Activated CD8-positive, alpha-beta T cell treated with anti-CD3 and anti-CD28 coated beads, Interleukin-2, amount 10 ng/mL, durations not matched to agents 7 days and 5 days (primary cell): ENCODE results near the gene AKAP13. TPM values are rescaled to one million over a fixed set of nuclear protein-coding genes. Genes with fewer than 3 reads are reported as not detected.

Experiments used
- ATAC-seq: fragments of 150-1000 bp; cut with Tn5 transposase; one replicate; pipeline ENCODE4 v1.10.0; 2021; ENCODE audit warnings: moderate library complexity
- CTCF ChIA-PET: fragments of 350-600 bp; sonication (Branson Sonifier 250); formaldehyde crosslinking; loops from one replicate; lab custom pipeline; 2021; ENCODE audit warnings: antibody characterized with exemption; lab: Charles Lee
- POLR2A ChIA-PET: fragments of 350-600 bp; sonication (Branson Sonifier 250); formaldehyde crosslinking; loops from one replicate; lab custom pipeline; 2021; ENCODE audit warnings: antibody characterized with exemption; lab: Charles Lee
- DNase-seq: peaks from one replicate; pipeline ENCODE4 v3.0.0-alpha.2; 2020
- H3K27ac Mint-ChIP-seq: one replicate; pipeline ENCODE4 v1.8.0; 2021; ENCODE audit warnings: mild to moderate bottlenecking, mixed read lengths
- H3K27me3 Mint-ChIP-seq: one replicate; pipeline ENCODE4 v1.8.0; 2021; ENCODE audit warnings: low read depth, mixed read lengths
- H3K36me3 Mint-ChIP-seq: one replicate; pipeline ENCODE4 v1.8.0; 2021; ENCODE audit warnings: low read depth, mixed read lengths
- H3K4me1 Mint-ChIP-seq: one replicate; pipeline ENCODE4 v1.8.0; 2021; ENCODE audit warnings: low read depth, mixed read lengths
- H3K4me3 Mint-ChIP-seq: one replicate; pipeline ENCODE4 v1.8.0; 2021; ENCODE audit warnings: mild to moderate bottlenecking, mixed read lengths
- H3K9me3 Mint-ChIP-seq: one replicate; pipeline ENCODE4 v1.8.0; 2022; ENCODE audit warnings: mixed read lengths; ENCODE audit not compliant: insufficient read depth
- total RNA-seq, 2 experiments: library from RNA; stranded (reverse); gene quantifications; one replicate each; pipeline ENCODE4 v1.2.3, GENCODE V29; 2021

AKAP13 gene
- total RNA-seq, 2 experiments from 2014 or later: 112 to 117 TPM

DNA sequence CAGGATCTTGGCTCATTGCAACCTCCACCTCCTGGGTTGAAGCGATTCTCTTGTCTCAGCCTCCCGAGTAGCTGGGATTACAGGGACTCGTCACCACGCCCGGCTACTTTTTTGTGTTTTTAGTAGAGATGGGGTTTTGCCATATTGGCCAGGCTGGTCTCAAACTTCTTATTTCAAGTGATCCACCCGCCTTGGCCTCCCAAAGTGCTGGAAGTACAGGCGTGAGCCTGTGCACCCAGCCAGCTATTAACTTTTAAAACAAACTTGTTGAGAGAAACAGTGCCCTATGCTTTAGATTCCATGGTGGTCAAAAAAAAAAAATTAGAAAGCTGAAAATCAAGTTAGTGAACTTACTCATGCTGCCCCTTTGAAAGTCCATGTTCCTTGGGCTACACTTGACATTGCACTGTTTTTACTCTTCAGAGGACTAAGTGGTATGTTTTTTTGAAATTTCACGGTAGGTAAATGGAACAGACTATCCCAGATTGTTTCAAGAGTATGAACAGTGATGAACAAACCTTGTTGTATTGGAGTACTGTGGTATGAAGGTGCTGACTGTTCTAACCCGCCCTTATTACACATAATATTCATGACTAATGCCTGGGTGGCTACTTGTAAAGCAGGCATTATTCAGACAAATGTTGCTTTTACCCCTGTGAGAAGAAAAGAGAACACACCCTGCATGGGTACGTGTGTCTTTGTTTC lies 207.5 kb downstream of the AKAP13 start:
- H3K27me3 Mint-ChIP-seq: no peaks in the 10 kb centered on the region
- ChIA-PET POLR2A (no interaction called here), CTCF (interaction anchor here (0.7 to 1.7 kb wide), 3 partner anchors 10 to 219 kb away, joined by 3 to 9 read pairs (median 6); no protein-coding TSS in a partner anchor)
- H3K4me3 Mint-ChIP-seq: no peak overlapping the region
- ATAC-seq (no peak), DNase-seq (no peak)
- H3K27ac Mint-ChIP-seq: no peak overlapping the region
- peaks cover 34% of the 10 kb centered on the region for H3K4me1 Mint-ChIP-seq
- H3K36me3 Mint-ChIP-seq: peaks cover 50% of the 10 kb centered on the region
- H3K9me3 Mint-ChIP-seq: no peaks in the 10 kb centered on the region

DNA sequence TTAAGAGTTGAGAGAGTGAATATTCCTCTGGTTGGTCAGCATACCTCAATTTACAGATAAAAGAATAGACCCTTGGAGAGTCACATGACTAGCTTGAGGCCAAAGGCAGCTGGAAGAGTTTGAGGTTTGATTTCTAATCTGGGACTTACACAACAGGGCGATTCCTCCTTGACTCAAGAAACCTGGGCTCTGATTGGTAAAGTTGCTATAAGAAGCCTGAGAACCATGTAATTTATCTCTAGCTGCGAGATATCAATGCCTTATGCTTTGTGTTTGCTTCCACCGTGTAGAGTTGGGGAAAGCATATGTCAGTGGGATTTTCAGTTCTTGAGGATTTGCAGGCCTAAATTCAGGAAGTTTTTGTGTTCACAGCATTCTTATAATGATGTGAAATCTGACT lies 208.3 kb downstream of the AKAP13 start:
- Mint-ChIP-seq H3K9me3 (no peaks in the 10 kb centered on the region), H3K4me3 (no peak overlapping the region), H3K4me1 (peaks cover 26% of the 10 kb centered on the region), H3K27me3 (no peaks in the 10 kb centered on the region), H3K36me3 (peaks cover 47% of the 10 kb centered on the region), H3K27ac (no peak overlapping the region)
- ChIA-PET CTCF (interaction anchor here (1.1 kb wide), 1 partner anchor 11 kb away, joined by 4 read pairs; no protein-coding TSS in a partner anchor), POLR2A (no interaction called here)
- no peak for DNase-seq
- no peak for ATAC-seq

DNA sequence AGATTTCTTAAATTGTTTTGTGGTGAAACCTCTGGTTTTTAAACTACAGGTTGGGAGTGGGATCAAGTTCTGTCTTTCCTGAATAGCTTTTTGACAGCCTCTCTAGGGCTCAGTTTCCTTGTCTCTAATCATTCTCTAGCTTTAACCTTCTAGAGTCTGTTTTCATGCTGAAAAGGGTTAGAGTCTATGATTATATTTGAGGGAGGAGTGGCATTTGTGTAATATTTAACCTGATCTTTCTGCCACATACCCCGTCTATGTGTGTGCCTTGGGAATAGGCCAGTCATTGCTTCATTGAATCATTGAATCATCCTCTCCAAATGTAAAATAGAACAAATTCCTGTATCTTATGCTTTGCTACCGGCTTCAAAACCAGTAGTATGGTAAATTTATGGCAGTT lies 209.4 kb downstream of the AKAP13 start:
- ChIA-PET CTCF (interaction anchor here (0.6 to 2.2 kb wide), 2 partner anchors 9 to 251 kb away, joined by 3 to 7 read pairs; no protein-coding TSS in a partner anchor), POLR2A (no interaction called here)
- no peak for ATAC-seq
- Mint-ChIP-seq H3K36me3 (peaks cover 51% of the 10 kb centered on the region), H3K9me3 (no peaks in the 10 kb centered on the region), H3K27me3 (no peaks in the 10 kb centered on the region), H3K27ac (no peak overlapping the region), H3K4me1 (peaks cover 19% of the 10 kb centered on the region), H3K4me3 (no peak overlapping the region)
- no peak for DNase-seq

GRCh38 chr15:85591622-85592021 lies 211.2 kb downstream of the AKAP13 start:
- Mint-ChIP-seq H3K27ac (no peak overlapping the region), H3K4me1 (peaks cover 20% of the 10 kb centered on the region), H3K4me3 (no peak overlapping the region), H3K36me3 (peaks cover 48% of the 10 kb centered on the region), H3K27me3 (no peaks in the 10 kb centered on the region), H3K9me3 (no peaks in the 10 kb centered on the region)
- CTCF ChIA-PET: interaction anchor here (0.8 to 2.2 kb wide), 3 partner anchors 8 to 273 kb away, joined by 3 to 7 read pairs (median 3); no protein-coding TSS in a partner anchor
- DNase-seq: no peak
- no peak for ATAC-seq
- POLR2A ChIA-PET: interaction anchor here (0.5 to 1.0 kb wide), 2 partner anchors 9 to 252 kb away, joined by 3 read pairs; no protein-coding TSS in a partner anchor

DNA sequence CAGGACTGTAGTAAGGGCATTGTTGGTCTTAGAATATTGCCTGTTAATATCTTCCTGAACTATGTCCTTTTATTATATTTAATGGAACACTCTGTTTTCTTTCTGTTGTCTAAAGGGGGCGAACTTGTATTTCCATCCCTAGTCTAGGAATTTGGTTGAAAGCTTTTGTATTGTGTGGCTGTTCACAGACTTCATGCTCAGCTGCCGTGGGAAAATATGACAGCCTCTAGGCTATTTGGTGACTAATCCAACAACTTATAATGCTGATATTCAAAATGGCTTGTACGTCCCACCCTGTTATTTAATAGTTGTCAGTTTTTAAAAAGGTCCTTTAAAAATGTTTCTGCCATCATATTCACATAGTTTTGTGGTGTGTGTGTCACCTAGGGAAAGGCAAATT lies 211.7 kb downstream of the AKAP13 start:
- Mint-ChIP-seq H3K27ac (no peak overlapping the region), H3K9me3 (no peaks in the 10 kb centered on the region), H3K36me3 (peaks cover 45% of the 10 kb centered on the region), H3K27me3 (no peaks in the 10 kb centered on the region), H3K4me1 (peaks cover 24% of the 10 kb centered on the region), H3K4me3 (no peak overlapping the region)
- CTCF ChIA-PET: interaction anchor here (2.2 kb wide), 1 partner anchor 11 kb away, joined by 7 read pairs; no protein-coding TSS in a partner anchor
- POLR2A ChIA-PET: interaction anchor here (1.0 kb wide), 1 partner anchor 10 kb away, joined by 3 read pairs; no protein-coding TSS in a partner anchor
- DNase-seq (no peak), ATAC-seq (no peak)

GRCh38 chr15:85593809-85594445 lies 213.5 kb downstream of the AKAP13 start:
- H3K27me3 Mint-ChIP-seq: no peaks in the 10 kb centered on the region
- peaks cover 29% of the 10 kb centered on the region for H3K4me1 Mint-ChIP-seq
- no peak overlapping the region for H3K27ac Mint-ChIP-seq
- ATAC-seq: no peak
- H3K4me3 Mint-ChIP-seq: no peak overlapping the region
- ChIA-PET POLR2A (no interaction called here), CTCF (interaction anchor here (1.1 to 1.2 kb wide), 2 partner anchors 10 to 22 kb away, joined by 3 to 4 read pairs; no protein-coding TSS in a partner anchor)
- no peaks in the 10 kb centered on the region for H3K9me3 Mint-ChIP-seq
- H3K36me3 Mint-ChIP-seq: peaks cover 44% of the 10 kb centered on the region
- no peak for DNase-seq

DNA sequence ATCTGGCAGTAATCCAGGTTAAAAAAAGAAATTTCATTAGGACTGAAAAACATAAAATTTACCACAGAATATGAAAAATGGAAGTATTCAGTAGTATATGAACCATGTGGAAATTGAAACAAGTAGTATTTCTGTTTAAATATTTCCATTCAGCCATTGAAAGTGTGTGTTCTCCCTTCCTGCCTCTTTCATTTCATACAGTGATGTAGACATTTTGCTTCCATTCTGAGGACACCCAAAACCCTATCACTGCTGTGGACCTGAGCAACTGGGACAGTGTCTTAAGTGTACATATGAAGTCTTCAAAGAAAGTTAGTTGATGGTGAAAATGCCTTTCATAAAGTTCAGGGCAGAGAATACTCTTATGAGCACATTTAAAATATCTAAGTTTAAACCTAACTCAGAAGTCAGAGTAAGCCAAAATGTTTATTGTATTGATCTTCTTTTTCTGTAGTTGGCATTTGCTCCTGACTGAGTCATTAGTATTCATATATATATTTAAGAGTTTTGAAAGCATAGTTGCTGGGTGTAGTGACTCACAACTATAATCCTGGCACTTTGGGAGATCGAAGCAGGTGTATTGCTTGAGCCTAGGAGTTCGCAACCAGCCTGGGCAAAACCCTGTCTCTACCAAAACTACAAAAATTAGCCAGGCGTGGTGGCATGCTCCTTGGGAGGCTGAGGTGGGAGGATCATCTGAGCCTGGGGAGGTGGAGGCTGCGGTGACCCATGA lies 215.6 kb downstream of the AKAP13 start:
- ATAC-seq: no peak
- H3K27me3 Mint-ChIP-seq: no peaks in the 10 kb centered on the region
- POLR2A ChIA-PET: no interaction called here
- H3K4me3 Mint-ChIP-seq: no peak overlapping the region
- peaks cover 41% of the 10 kb centered on the region for H3K36me3 Mint-ChIP-seq
- CTCF ChIA-PET: interaction anchor here (1.2 kb wide), 1 partner anchor 12 kb away, joined by 4 read pairs; no protein-coding TSS in a partner anchor
- H3K27ac Mint-ChIP-seq: no peak overlapping the region
- peaks cover 31% of the 10 kb centered on the region for H3K4me1 Mint-ChIP-seq
- no peaks in the 10 kb centered on the region for H3K9me3 Mint-ChIP-seq
- DNase-seq: no peak

DNA sequence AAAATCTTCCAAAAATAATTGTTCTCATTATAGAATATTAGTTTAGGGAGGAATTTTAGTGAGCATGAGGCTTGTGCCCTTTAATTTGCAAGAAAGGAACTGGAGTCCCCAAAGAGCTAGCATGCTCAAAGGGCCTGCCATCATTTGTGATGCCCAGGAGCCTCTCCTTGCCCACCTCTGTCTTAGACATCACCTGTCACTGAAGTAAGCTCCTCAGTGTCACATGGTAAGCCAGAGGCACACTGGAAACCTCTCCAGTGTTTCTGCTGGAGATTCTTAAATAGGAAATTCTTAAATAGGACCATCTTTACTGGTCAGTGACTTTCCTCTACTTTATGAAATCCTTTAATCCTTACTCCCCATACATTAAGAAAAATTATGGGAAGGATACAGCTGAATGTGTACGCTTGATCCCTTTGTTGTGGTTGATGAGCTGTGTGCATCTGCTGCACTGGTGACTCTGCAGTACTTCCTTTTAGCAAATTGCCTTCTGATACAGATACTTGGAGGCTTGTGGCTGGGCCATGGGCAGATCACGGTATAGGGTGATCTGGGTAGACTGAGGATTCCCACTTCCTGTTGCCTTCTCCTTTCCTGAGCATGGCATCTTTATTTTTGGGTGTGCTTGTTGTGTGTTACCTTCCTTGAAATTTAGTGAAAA lies 216.9 kb downstream of the AKAP13 start:
- no peaks in the 10 kb centered on the region for H3K9me3 Mint-ChIP-seq
- H3K4me3 Mint-ChIP-seq: peak overlapping the region; percentile 15
- ATAC-seq (peak; percentile 89), DNase-seq (peak; percentile 48)
- H3K27me3 Mint-ChIP-seq: no peaks in the 10 kb centered on the region
- ChIA-PET CTCF (interaction anchor here (1.0 to 1.1 kb wide), 2 partner anchors 16 to 21 kb away, joined by 4 read pairs; no protein-coding TSS in a partner anchor), POLR2A (interaction anchor here (1.0 kb wide), 1 partner anchor 95 kb away, joined by 6 read pairs; no protein-coding TSS in a partner anchor)
- peaks cover 37% of the 10 kb centered on the region for H3K36me3 Mint-ChIP-seq
- H3K27ac Mint-ChIP-seq: peak overlapping the region; percentile 76
- H3K4me1 Mint-ChIP-seq: peaks cover 31% of the 10 kb centered on the region

DNA sequence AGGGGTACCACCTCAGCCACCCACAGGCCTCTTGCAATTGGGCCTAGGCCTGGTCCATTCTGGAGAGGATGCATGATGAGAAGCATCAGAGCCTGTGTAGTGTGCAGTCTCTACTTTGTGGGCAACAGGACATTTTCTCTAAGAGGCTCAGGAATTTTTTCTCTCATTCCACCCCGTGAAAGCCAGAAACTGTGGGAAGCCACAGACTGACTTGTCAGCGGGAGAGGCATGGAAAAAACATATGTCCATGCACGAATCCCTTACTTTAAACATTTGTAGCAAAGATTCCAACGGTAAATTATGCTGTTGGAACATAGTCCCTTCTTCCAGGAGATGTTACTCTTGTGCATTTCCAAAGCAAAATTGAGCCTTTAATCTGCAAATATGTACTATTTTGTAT lies 217.8 kb downstream of the AKAP13 start:
- H3K36me3 Mint-ChIP-seq: peaks cover 31% of the 10 kb centered on the region
- DNase-seq: no peak
- no peak for ATAC-seq
- H3K4me3 Mint-ChIP-seq: no peak overlapping the region
- H3K27me3 Mint-ChIP-seq: no peaks in the 10 kb centered on the region
- H3K27ac Mint-ChIP-seq: peak overlapping the region; percentile 76
- CTCF ChIA-PET: interaction anchor here (2.3 kb wide), 1 partner anchor 15 kb away, joined by 10 read pairs; no protein-coding TSS in a partner anchor
- peaks cover 38% of the 10 kb centered on the region for H3K4me1 Mint-ChIP-seq
- no peaks in the 10 kb centered on the region for H3K9me3 Mint-ChIP-seq
- POLR2A ChIA-PET: interaction anchor here (1.4 kb wide), 1 partner anchor 16 kb away, joined by 5 read pairs; no protein-coding TSS in a partner anchor

DNA sequence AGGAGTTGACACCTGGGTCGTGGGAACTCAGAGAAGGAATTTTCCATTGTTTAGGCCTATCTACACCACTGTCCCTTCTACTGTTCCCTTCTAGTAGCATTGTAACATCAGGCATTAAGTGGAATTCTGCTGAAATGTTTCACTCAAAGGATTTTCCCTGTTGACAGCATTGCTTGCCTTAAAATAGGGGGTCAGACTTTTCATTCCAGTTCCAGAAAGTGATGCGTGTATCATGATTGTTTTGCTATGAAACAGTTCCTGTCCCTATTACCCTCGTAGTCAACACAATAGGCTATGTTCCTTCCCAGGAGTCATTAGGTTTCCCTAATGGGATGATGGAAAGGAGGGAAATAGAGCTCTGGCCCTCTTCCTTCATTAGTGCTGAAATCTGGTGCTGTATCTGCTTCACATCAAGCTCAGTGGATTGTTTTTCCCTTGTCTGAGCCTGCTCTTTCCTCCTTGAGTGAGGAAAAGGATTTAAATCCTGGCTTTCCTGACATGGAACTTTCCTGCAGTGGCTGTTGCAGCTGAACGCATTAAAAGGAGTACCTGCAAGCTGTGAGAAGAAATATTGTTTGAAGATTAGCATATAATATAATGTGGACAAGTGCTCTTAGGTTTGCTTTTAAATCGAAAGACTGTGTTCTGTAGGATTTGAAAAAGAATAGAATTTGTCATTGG lies 218.5 kb downstream of the AKAP13 start:
- no peaks in the 10 kb centered on the region for H3K27me3 Mint-ChIP-seq
- ATAC-seq: no peak
- no peak overlapping the region for H3K4me3 Mint-ChIP-seq
- ChIA-PET POLR2A (interaction anchor here (1.4 kb wide), 1 partner anchor 16 kb away, joined by 5 read pairs; no protein-coding TSS in a partner anchor), CTCF (interaction anchor here (1.2 to 2.3 kb wide), 4 partner anchors 9 to 93 kb away, joined by 3 to 10 read pairs (median 4); no protein-coding TSS in a partner anchor)
- no peak for DNase-seq
- peaks cover 36% of the 10 kb centered on the region for H3K36me3 Mint-ChIP-seq
- H3K27ac Mint-ChIP-seq: no peak overlapping the region
- no peaks in the 10 kb centered on the region for H3K9me3 Mint-ChIP-seq
- peaks cover 43% of the 10 kb centered on the region for H3K4me1 Mint-ChIP-seq
